GM12878 (cell line): ENCODE measurements around the gene MIOS.
A peak's percentile ranks its signal among the peaks of the same experiment; 100 is the strongest.

Source experiments
- CBX5 ChIP-seq: sonication (generic); IDR thresholded peaks from 2 replicates; pipeline ENCODE4 v1.6.1; 2016; ENCODE audit warnings: low read depth, moderate library complexity, mild to moderate bottlenecking, inconsistent platforms
- CHD2 ChIP-seq: IDR thresholded peaks from 2 replicates; pipeline ENCODE4 v1.6.1; 2011; ENCODE audit warnings: low read depth, low read length, improper control_type of control experiment, borderline replicate concordance
- EED ChIP-seq: sonication (generic); IDR thresholded peaks from 2 replicates; pipeline ENCODE4 v1.6.1; 2016; ENCODE audit warnings: antibody characterized with exemption, low read depth
- NFYB ChIP-seq: IDR thresholded peaks from 2 replicates; pipeline ENCODE4 v1.6.1; 2011; ENCODE audit warnings: low read depth, mild to moderate bottlenecking, low read length, improper control_type of control experiment, moderate library complexity; ENCODE audit not compliant: insufficient read depth
- POLR2A ChIP-seq: IDR thresholded peaks from 2 replicates; pipeline ENCODE4 v1.6.1; 2011; ENCODE audit warnings: low read depth, mild to moderate bottlenecking, low read length
- POLR2AphosphoS5 ChIP-seq: IDR thresholded peaks from 2 replicates; pipeline ENCODE4 v1.6.1; 2011; ENCODE audit warnings: mild to moderate bottlenecking, low read length, inconsistent platforms
- SMC3 ChIP-seq: IDR thresholded peaks from 2 replicates; pipeline ENCODE4 v1.6.1; 2011; ENCODE audit warnings: low read length, improper control_type of control experiment, borderline replicate concordance
- TF ChIP-seq, protein P1 (sequence below): IDR thresholded peaks from 2 replicates; pipeline ENCODE4 v1.6.1; 2012; ENCODE audit warnings: low read depth, low read length, improper control_type of control experiment
- TF ChIP-seq, protein P2 (sequence below), 3 experiments: IDR thresholded peaks in 2 of 3; conservative IDR thresholded peaks in 1 of 3; 2 replicates each; pipeline ENCODE4 v1.5.1; 2011; ENCODE audit warnings: low read depth in 3 of 3, low read length in 3 of 3, mild to moderate bottlenecking in 3 of 3, control low read depth in 2 of 3, moderate library complexity in 2 of 3, inconsistent platforms in 1 of 3, mixed read lengths in 1 of 3; ENCODE audit not compliant: control insufficient read depth in 2 of 3, insufficient read depth in 1 of 3; ENCODE audit errors: extremely low read depth in 1 of 3
- TF ChIP-seq, protein P3 (sequence below): IDR thresholded peaks from 2 replicates; pipeline ENCODE4 v1.6.1; 2012; ENCODE audit warnings: low read depth, low read length, improper control_type of control experiment

DNA sequence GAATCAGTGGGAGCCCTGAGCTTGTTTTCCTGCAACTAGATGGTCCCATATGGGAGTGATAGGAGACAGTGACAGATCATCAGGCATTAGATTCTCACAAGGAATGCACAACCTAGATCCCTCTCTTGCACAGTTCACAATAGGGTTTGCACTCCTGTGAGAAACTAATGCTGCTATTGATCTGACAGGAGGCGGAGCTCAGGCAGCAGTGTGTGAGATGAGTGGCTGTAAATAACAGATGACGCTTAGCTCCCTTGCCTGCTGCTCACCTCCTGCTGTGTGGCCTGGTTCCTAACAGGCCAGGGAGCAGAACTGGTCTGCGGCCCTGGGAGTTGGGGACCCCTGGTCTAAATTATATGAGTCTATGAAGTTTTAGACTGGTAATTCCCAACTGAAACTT lies 3.9 kb downstream of the MIOS start:
- TF ChIP-seq CBX5 (no peak), CHD2 (no peak), EED (no peak), NFYB (no peak), POLR2AphosphoS5 (peak; percentile 65; the same call in 1 of the 2 replicates), POLR2A (no peak), SMC3 (no peak)
- TF ChIP-seq, protein P1, sequence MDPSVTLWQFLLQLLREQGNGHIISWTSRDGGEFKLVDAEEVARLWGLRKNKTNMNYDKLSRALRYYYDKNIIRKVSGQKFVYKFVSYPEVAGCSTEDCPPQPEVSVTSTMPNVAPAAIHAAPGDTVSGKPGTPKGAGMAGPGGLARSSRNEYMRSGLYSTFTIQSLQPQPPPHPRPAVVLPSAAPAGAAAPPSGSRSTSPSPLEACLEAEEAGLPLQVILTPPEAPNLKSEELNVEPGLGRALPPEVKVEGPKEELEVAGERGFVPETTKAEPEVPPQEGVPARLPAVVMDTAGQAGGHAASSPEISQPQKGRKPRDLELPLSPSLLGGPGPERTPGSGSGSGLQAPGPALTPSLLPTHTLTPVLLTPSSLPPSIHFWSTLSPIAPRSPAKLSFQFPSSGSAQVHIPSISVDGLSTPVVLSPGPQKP, result no peak
- TF ChIP-seq, protein P2, sequence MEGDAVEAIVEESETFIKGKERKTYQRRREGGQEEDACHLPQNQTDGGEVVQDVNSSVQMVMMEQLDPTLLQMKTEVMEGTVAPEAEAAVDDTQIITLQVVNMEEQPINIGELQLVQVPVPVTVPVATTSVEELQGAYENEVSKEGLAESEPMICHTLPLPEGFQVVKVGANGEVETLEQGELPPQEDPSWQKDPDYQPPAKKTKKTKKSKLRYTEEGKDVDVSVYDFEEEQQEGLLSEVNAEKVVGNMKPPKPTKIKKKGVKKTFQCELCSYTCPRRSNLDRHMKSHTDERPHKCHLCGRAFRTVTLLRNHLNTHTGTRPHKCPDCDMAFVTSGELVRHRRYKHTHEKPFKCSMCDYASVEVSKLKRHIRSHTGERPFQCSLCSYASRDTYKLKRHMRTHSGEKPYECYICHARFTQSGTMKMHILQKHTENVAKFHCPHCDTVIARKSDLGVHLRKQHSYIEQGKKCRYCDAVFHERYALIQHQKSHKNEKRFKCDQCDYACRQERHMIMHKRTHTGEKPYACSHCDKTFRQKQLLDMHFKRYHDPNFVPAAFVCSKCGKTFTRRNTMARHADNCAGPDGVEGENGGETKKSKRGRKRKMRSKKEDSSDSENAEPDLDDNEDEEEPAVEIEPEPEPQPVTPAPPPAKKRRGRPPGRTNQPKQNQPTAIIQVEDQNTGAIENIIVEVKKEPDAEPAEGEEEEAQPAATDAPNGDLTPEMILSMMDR (IDR thresholded peaks at IDR 0.05 in 2 of 3, conservative IDR thresholded peaks at IDR 0.05 in 1 of 3; ENCODE audit: control insufficient read depth in 2 of 3, extremely low read depth in 1 of 3, insufficient read depth in 1 of 3, low read depth in 3 of 3, low read length in 3 of 3), result no peak
- TF ChIP-seq, protein P3, sequence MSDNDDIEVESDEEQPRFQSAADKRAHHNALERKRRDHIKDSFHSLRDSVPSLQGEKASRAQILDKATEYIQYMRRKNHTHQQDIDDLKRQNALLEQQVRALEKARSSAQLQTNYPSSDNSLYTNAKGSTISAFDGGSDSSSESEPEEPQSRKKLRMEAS, result no peak
